SK-N-SH treated with all-trans-retinoic acid at 6 μM for 48 hours (cell line): ENCODE results near the gene FHIT.

Source experiments
- ATAC-seq: fragments of 200-7000 bp; cut with Tn5 transposase; 3 replicates; pipeline ENCODE4 v1.9.1; 2020; ENCODE audit warnings: mild to moderate bottlenecking, moderate library complexity
- ARNTL ChIP-seq: fragments of 450-650 bp; formaldehyde crosslinking; IDR thresholded peaks from 2 replicates; pipeline ENCODE4 v1.5.0; 2020; ENCODE audit warnings: low read depth, mild to moderate bottlenecking, moderate library complexity, borderline replicate concordance
- BACH2 ChIP-seq: fragments of 250-450 bp; sonication (Bioruptor Pico); IDR thresholded peaks from 2 replicates; pipeline ENCODE4 v1.9.0; 2021; ENCODE audit warnings: mild to moderate bottlenecking, borderline replicate concordance
- CREB5 ChIP-seq: fragments of 250-450 bp; sonication (Bioruptor Pico); IDR thresholded peaks from 2 replicates; pipeline ENCODE4 v1.5.1; 2020; ENCODE audit warnings: low read depth, mild to moderate bottlenecking, moderate library complexity
- CSDC2 ChIP-seq: fragments of 250-450 bp; sonication (Bioruptor Pico); IDR thresholded peaks from 2 replicates; pipeline ENCODE4 v1.5.0; 2020; ENCODE audit warnings: mild to moderate bottlenecking, moderate library complexity
- ISL1 ChIP-seq: fragments of 250-450 bp; sonication (Bioruptor Pico); IDR thresholded peaks from 2 replicates; pipeline ENCODE4 v2.1.2; 2022; ENCODE audit warnings: mild to moderate bottlenecking, moderate library complexity
- OSR1 ChIP-seq: fragments of 250-450 bp; sonication (Bioruptor Pico); IDR thresholded peaks from 2 replicates; pipeline ENCODE4 v1.8.0; 2022; ENCODE audit warnings: moderate library complexity, mild to moderate bottlenecking, inconsistent platforms
- PATZ1 ChIP-seq: fragments of 250-450 bp; sonication (Bioruptor Pico); IDR thresholded peaks from 2 replicates; pipeline ENCODE4 v1.8.0; 2020; ENCODE audit warnings: mild to moderate bottlenecking, moderate library complexity, borderline replicate concordance
- POU6F1 ChIP-seq: fragments of 250-450 bp; sonication (Bioruptor Pico); IDR thresholded peaks from 2 replicates; pipeline ENCODE4 v1.8.0; 2021; ENCODE audit warnings: low read depth, mild to moderate bottlenecking, moderate library complexity, borderline replicate concordance
- PPARA ChIP-seq: fragments of 250-450 bp; sonication (Bioruptor Pico); IDR thresholded peaks from 2 replicates; pipeline ENCODE4 v1.5.0; 2020; ENCODE audit warnings: mild to moderate bottlenecking, borderline replicate concordance
- SNAI2 ChIP-seq: fragments of 250-450 bp; sonication (Bioruptor Pico); IDR thresholded peaks from 2 replicates; pipeline ENCODE4 v1.5.0; 2020; ENCODE audit warnings: mild to moderate bottlenecking, moderate library complexity
- TOX ChIP-seq: fragments of 250-450 bp; sonication (Bioruptor Pico); IDR thresholded peaks from 2 replicates; pipeline ENCODE4 v1.8.0; 2021; ENCODE audit warnings: mild to moderate bottlenecking, moderate library complexity, borderline replicate concordance
- ZC3H10 ChIP-seq: fragments of 250-450 bp; sonication (Bioruptor Pico); IDR thresholded peaks from 2 replicates; pipeline ENCODE4 v1.5.1; 2021; ENCODE audit warnings: mild to moderate bottlenecking, moderate library complexity
- ZFP3 ChIP-seq: fragments of 250-450 bp; sonication (Bioruptor Pico); IDR thresholded peaks from 2 replicates; pipeline ENCODE4 v1.5.0; 2020; ENCODE audit warnings: mild to moderate bottlenecking, moderate library complexity
- ZFP30 ChIP-seq: fragments of 450-650 bp; formaldehyde crosslinking; IDR thresholded peaks from 2 replicates; pipeline ENCODE4 v1.5.0; 2022; ENCODE audit warnings: mild to moderate bottlenecking, moderate library complexity
- ZNF565 ChIP-seq: fragments of 450-650 bp; formaldehyde crosslinking; conservative IDR thresholded peaks from 2 replicates; pipeline ENCODE4 v1.5.0; 2020; ENCODE audit warnings: low read depth, mild to moderate bottlenecking, moderate library complexity
- ZNF70 ChIP-seq: fragments of 450-650 bp; formaldehyde crosslinking; IDR thresholded peaks from 2 replicates; pipeline ENCODE4 v1.5.0; 2020; ENCODE audit warnings: mild to moderate bottlenecking, moderate library complexity
- ZNF8 ChIP-seq: fragments of 450-650 bp; formaldehyde crosslinking; IDR thresholded peaks from 2 replicates; pipeline ENCODE4 v1.5.0; 2020; ENCODE audit warnings: mild to moderate bottlenecking, moderate library complexity
- TF ChIP-seq, protein P1 (sequence below): fragments of 250-450 bp; sonication (Bioruptor Pico); IDR thresholded peaks from 2 replicates; pipeline ENCODE4 v1.5.0; 2020; ENCODE audit warnings: mild to moderate bottlenecking, moderate library complexity

Gene FHIT

GRCh38 chr3:60294181-60294580, 957.1 kb downstream of the FHIT start:
- ATAC-seq = no peak
- TF ChIP-seq CREB5 (CRISPR knock-in tag) (no peak), ZFP3 (CRISPR knock-in tag) (no peak), ARNTL (no peak), BACH2 (no peak)

DNA sequence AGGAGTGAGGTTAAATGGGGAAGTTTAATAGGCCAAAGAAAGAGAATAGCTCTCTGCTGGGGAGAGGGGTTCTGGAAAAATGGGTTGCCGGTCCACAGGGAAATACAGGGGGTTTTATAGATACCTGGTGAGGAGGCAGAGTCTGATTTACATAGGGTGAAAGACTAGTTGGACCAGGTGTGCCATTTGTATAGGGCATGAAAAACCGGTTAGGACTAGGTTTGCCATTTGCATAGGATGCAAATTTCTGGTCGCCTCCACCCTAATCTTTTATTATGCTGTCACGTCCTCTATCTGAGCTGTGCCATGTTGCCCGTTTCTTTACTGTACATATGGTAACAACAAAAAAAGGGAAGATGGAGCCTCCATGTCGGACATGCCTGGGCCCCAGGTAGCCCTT, 960.1 kb downstream of the FHIT start:
- no peak for ATAC-seq
- TF ChIP-seq PPARA (CRISPR knock-in tag) = no peak
- TF ChIP-seq ZFP30 (CRISPR knock-in tag) = no peak
- TF ChIP-seq POU6F1 (CRISPR knock-in tag) = no peak
- TF ChIP-seq, protein P1, sequence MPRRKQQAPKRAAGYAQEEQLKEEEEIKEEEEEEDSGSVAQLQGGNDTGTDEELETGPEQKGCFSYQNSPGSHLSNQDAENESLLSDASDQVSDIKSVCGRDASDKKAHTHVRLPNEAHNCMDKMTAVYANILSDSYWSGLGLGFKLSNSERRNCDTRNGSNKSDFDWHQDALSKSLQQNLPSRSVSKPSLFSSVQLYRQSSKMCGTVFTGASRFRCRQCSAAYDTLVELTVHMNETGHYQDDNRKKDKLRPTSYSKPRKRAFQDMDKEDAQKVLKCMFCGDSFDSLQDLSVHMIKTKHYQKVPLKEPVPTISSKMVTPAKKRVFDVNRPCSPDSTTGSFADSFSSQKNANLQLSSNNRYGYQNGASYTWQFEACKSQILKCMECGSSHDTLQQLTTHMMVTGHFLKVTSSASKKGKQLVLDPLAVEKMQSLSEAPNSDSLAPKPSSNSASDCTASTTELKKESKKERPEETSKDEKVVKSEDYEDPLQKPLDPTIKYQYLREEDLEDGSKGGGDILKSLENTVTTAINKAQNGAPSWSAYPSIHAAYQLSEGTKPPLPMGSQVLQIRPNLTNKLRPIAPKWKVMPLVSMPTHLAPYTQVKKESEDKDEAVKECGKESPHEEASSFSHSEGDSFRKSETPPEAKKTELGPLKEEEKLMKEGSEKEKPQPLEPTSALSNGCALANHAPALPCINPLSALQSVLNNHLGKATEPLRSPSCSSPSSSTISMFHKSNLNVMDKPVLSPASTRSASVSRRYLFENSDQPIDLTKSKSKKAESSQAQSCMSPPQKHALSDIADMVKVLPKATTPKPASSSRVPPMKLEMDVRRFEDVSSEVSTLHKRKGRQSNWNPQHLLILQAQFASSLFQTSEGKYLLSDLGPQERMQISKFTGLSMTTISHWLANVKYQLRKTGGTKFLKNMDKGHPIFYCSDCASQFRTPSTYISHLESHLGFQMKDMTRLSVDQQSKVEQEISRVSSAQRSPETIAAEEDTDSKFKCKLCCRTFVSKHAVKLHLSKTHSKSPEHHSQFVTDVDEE (CRISPR knock-in tag) = no peak
- no peak for TF ChIP-seq OSR1 (CRISPR knock-in tag)
- no peak for TF ChIP-seq BACH2
- TF ChIP-seq SNAI2 (CRISPR knock-in tag) = no peak
- no peak for TF ChIP-seq CSDC2 (CRISPR knock-in tag)
- no peak for TF ChIP-seq ZC3H10
- TF ChIP-seq ISL1 = no peak
- no peak for TF ChIP-seq ZNF8 (CRISPR knock-in tag)
- TF ChIP-seq CREB5 (CRISPR knock-in tag) = no peak

GRCh38 chr3:60290122-60290492, 961.1 kb downstream of the FHIT start:
- no peak for TF ChIP-seq ISL1
- no peak for TF ChIP-seq ZNF8 (CRISPR knock-in tag)
- TF ChIP-seq CREB5 (CRISPR knock-in tag) = no peak
- TF ChIP-seq ZNF70 (CRISPR knock-in tag) = no peak
- no peak for TF ChIP-seq ZNF565 (CRISPR knock-in tag)
- TF ChIP-seq TOX (CRISPR knock-in tag) = no peak
- no peak for TF ChIP-seq PATZ1 (CRISPR knock-in tag)
- no peak for ATAC-seq
